ENCODE results near the gene PTPRK. TPM values are rescaled to one million over a fixed set of nuclear protein-coding genes. Genes with fewer than 3 reads are reported as not detected.

The PTPRK gene
- total RNA-seq, 4 donors from 2014 or later, result 10.3 to 36.0 (median 20.5) TPM

GRCh38 chr6:128343706-128344105 lies 176.7 kb downstream of the PTPRK start:
- intact Hi-C loops (cut with DNase I), result no loop called here
- Histone ChIP-seq H3K27ac (no peak overlapping the region), H3K4me1 (peaks cover 0 to 14% (median 6%) of the 10 kb centered on the region in 3 donors)

GRCh38 chr6:128339635-128340450 lies 180.6 kb downstream of the PTPRK start:
- intact Hi-C loops (cut with DNase I), result no loop called here
- Histone ChIP-seq H3K4me3 (no peak overlapping the region), H3K9me3 (no peaks in the 10 kb centered on the region), H3K27me3 (no peaks in the 10 kb centered on the region), H3K4me1 (peaks cover 0 to 14% (median 6%) of the 10 kb centered on the region in 3 donors), H3K36me3 (no peaks in the 10 kb centered on the region), H3K27ac (no peak overlapping the region)
- DNase-seq, result no peak
- 62 to 83% methylated on average over 1 of the region's 1 CpG for WGBS, 2 donors
- TF ChIP-seq, protein P1, sequence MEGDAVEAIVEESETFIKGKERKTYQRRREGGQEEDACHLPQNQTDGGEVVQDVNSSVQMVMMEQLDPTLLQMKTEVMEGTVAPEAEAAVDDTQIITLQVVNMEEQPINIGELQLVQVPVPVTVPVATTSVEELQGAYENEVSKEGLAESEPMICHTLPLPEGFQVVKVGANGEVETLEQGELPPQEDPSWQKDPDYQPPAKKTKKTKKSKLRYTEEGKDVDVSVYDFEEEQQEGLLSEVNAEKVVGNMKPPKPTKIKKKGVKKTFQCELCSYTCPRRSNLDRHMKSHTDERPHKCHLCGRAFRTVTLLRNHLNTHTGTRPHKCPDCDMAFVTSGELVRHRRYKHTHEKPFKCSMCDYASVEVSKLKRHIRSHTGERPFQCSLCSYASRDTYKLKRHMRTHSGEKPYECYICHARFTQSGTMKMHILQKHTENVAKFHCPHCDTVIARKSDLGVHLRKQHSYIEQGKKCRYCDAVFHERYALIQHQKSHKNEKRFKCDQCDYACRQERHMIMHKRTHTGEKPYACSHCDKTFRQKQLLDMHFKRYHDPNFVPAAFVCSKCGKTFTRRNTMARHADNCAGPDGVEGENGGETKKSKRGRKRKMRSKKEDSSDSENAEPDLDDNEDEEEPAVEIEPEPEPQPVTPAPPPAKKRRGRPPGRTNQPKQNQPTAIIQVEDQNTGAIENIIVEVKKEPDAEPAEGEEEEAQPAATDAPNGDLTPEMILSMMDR (IDR thresholded peaks at IDR 0.05), result no peak
- no peak for TF ChIP-seq POLR2A (IDR thresholded peaks at IDR 0.05)

More at GRCh38 chr6:128343706-128344105, 176.7 kb downstream of the PTPRK start:
- no peak for DNase-seq
- H3K4me3 ChIP-seq, result no peak overlapping the region
- WGBS, 2 donors, result 62 to 87% methylated on average over 3 of the region's 3 CpGs
- H3K27me3 ChIP-seq, result no peaks in the 10 kb centered on the region
- H3K9me3 ChIP-seq, result no peaks in the 10 kb centered on the region
- no peak for TF ChIP-seq POLR2A (IDR thresholded peaks at IDR 0.05)
- TF ChIP-seq, protein P1 (IDR thresholded peaks at IDR 0.05), result no peak
- H3K36me3 ChIP-seq, result no peaks in the 10 kb centered on the region

GRCh38 chr6:128337619-128338018 lies 182.8 kb downstream of the PTPRK start:
- WGBS, 2 donors, result 50 to 74% methylated on average over 1 of the region's 1 CpG
- no peak overlapping the region for H3K27ac ChIP-seq
- intact Hi-C loops (cut with DNase I), result no loop called here
- no peak overlapping the region for H3K4me3 ChIP-seq
- H3K27me3 ChIP-seq, result no peaks in the 10 kb centered on the region
- no peaks in the 10 kb centered on the region for H3K9me3 ChIP-seq
- H3K4me1 ChIP-seq, result peaks cover 0 to 14% (median 6%) of the 10 kb centered on the region in 3 donors
- no peak for TF ChIP-seq POLR2A (IDR thresholded peaks at IDR 0.05)
- TF ChIP-seq, protein P1 (IDR thresholded peaks at IDR 0.05), result no peak
- no peak for DNase-seq
- no peaks in the 10 kb centered on the region for H3K36me3 ChIP-seq

DNA sequence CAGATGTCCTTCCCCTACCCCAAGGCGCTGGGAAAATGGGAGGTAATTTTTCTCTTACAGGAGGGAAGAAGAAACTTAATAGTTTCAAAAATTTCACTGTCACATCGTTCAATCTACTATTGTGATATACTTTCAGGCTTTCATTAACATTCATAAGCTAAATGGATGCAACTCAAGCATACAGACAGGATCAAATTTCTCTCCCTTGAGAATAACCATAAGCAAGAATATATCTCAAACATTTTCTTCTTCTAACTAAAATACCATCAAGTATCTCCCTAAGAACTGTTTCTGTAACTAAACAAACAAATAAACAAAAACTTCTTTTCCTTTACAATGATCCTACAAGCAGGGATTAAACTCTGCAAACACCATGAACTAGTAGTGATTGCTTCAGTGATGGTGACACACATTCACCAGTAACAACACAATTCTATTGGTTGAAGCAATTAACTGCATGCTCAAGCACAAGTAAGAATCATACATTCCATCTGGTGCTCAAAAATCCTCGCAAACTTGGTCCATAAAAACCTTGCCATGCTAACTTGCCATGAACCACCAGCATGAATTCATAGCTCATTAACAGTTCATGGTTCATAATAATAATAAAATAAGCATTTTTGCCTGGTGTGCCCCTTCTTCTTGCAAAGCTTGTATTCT lies 183.8 kb downstream of the PTPRK start:
- Histone ChIP-seq H3K27ac (no peak overlapping the region), H3K4me3 (no peak overlapping the region), H3K27me3 (no peaks in the 10 kb centered on the region), H3K9me3 (no peaks in the 10 kb centered on the region), H3K36me3 (no peaks in the 10 kb centered on the region), H3K4me1 (peaks cover 0 to 14% (median 6%) of the 10 kb centered on the region in 3 donors)
- TF ChIP-seq, protein P1 (IDR thresholded peaks at IDR 0.05), result no peak
- no peak for TF ChIP-seq POLR2A (IDR thresholded peaks at IDR 0.05)
- WGBS, 2 donors, result 43 to 55% methylated on average over 3 of the region's 3 CpGs
- DNase-seq, result no peak
- intact Hi-C loops (cut with DNase I), result no loop called here

GRCh38 chr6:128335963-128336362 lies 184.4 kb downstream of the PTPRK start:
- Histone ChIP-seq H3K27ac (no peak overlapping the region), H3K4me1 (peaks cover 0 to 14% (median 6%) of the 10 kb centered on the region in 3 donors), H3K27me3 (no peaks in the 10 kb centered on the region), H3K36me3 (no peaks in the 10 kb centered on the region), H3K9me3 (no peaks in the 10 kb centered on the region), H3K4me3 (no peak overlapping the region)
- 88 to 100% methylated on average over 1 of the region's 1 CpG for WGBS, 2 donors
- intact Hi-C loops (cut with DNase I), result no loop called here
- TF ChIP-seq, protein P1 (IDR thresholded peaks at IDR 0.05), result no peak
- TF ChIP-seq POLR2A (IDR thresholded peaks at IDR 0.05), result no peak
- DNase-seq, result no peak
